Endodermal cell (in vitro differentiated cells): ENCODE results near the gene JAKMIP3. TPM values are rescaled to one million over a fixed set of nuclear protein-coding genes. Genes with fewer than 3 reads are reported as not detected.
A peak's percentile ranks its signal among the peaks of the same experiment; 100 is the strongest.

Experiments
- DNase-seq: peaks from one replicate; pipeline ENCODE4 v3.0.0-alpha.2; 2017
- H3K27ac ChIP-seq: 2 replicates; pipeline ENCODE4 v1.5.1; 2013; ENCODE audit warnings: mild to moderate bottlenecking, low read depth, low read length, moderate library complexity
- H3K27me3 ChIP-seq: 2 replicates; pipeline ENCODE4 v1.6.1; 2013; ENCODE audit warnings: mild to moderate bottlenecking, low read length, moderate library complexity; ENCODE audit not compliant: insufficient read depth, control insufficient read depth, poor library complexity, severe bottlenecking
- H3K36me3 ChIP-seq: 2 replicates; pipeline ENCODE4 v1.7.0; 2013; ENCODE audit warnings: mild to moderate bottlenecking, low read length, moderate library complexity; ENCODE audit not compliant: control insufficient read depth, insufficient read depth
- H3K4me1 ChIP-seq: one replicate; pipeline ENCODE4 v1.7.0; 2013; ENCODE audit warnings: low read length; ENCODE audit not compliant: control insufficient read depth, insufficient read depth
- H3K4me3 ChIP-seq: 2 replicates; pipeline ENCODE4 v1.5.1; 2013; ENCODE audit warnings: mild to moderate bottlenecking, low read length, moderate library complexity
- H3K9ac ChIP-seq: 2 replicates; pipeline ENCODE4 v1.6.1; 2013; ENCODE audit warnings: mild to moderate bottlenecking, low read length, moderate library complexity; ENCODE audit not compliant: poor library complexity, severe bottlenecking; ENCODE audit errors: extremely low read depth
- H3K9me3 ChIP-seq: 2 replicates; pipeline ENCODE4 v1.6.1; 2013; ENCODE audit warnings: mild to moderate bottlenecking, low read length, moderate library complexity; ENCODE audit not compliant: control insufficient read depth
- H3K27ac Mint-ChIP-seq: 2 replicates; pipeline ENCODE4 v1.8.0; 2020; ENCODE audit warnings: mixed read lengths
- H3K27me3 Mint-ChIP-seq: 2 replicates; pipeline ENCODE4 v1.8.0; 2021; ENCODE audit warnings: mild to moderate bottlenecking, mixed read lengths; ENCODE audit not compliant: insufficient read depth
- H3K36me3 Mint-ChIP-seq: 2 replicates; pipeline ENCODE4 v1.8.0; 2020; ENCODE audit warnings: low read depth, mixed read lengths
- H3K4me1 Mint-ChIP-seq: 2 replicates; pipeline ENCODE4 v1.8.0; 2020; ENCODE audit warnings: mixed read lengths
- H3K4me3 Mint-ChIP-seq: 2 replicates; pipeline ENCODE4 v1.8.0; 2020; ENCODE audit warnings: mild to moderate bottlenecking, moderate library complexity, mixed read lengths
- H3K9me3 Mint-ChIP-seq: 2 replicates; pipeline ENCODE4 v1.8.0; 2020; ENCODE audit warnings: mild to moderate bottlenecking, mixed read lengths
- WGBS, 2 experiments: methylation state at CpG; one replicate each; pipeline versions ENCODE4 v1.1.5 to v1.1.7; 2013; ENCODE audit warnings: missing lambda C conversion rate in 2 of 2, mixed read lengths in 1 of 2; ENCODE audit not compliant: insufficient coverage in 1 of 2, insufficient read length in 1 of 2; 5-methylcytosine and 5-hydroxymethylcytosine counted together
- total RNA-seq, 2 donors: library from RNA; stranded (reverse); fragmentation: NEBNext Ultra II Directional in 1 of 2; extraction: Animal tissue kit (Norgen Biotek cat#: 25700) in 1 of 2; gene quantifications; 2 replicates in 1 of 2; 3 replicates in 1 of 2; pipeline ENCODE4 v1.2.1, GENCODE V29; 2021
- TF ChIP-seq, protein P1 (sequence below): fragments of 200-600 bp; sonication (generic); conservative IDR thresholded peaks from 2 replicates; pipeline ENCODE4 v1.5.0; 2021; ENCODE audit warnings: antibody characterized with exemption, mild to moderate bottlenecking

The JAKMIP3 gene
- total RNA-seq, 2 donors from 2014 or later: 0.95 to 0.99 TPM

DNA sequence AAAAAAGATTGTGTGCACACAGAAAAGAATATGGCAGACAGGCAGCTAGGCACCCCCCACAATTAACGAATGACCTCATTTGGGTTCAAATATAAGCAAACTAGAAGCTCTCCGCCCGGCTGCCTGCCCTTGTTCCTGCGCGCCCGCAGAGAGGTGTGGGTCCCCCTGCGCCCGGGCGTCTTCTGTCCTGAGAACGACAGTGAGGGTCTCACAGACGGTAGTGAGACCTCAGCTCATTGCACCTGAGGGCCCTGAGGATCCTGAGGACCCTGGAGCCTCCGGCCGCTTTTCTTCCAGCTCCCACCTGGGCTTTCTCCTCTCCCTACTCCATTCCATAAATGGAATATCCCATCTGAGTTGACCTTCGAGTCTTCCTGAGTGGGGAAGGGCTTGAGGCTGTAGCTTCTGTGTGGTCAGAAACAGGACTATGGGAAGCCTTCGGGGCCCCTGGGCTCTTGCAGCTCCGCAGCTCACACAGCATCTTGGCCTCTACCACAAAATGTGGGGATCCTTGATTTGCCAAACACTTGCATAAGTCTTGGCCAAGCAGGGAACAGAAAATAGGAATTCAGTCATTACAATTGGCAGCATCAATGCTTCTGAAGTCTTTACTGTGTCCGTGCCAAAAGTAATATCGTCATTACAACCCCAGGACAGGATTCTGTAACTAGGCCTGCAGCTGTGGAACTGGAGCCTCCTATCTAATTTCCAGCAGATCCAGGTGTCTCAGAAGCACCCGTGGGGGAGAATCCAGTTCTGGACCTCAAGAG, 43.8 kb downstream of the JAKMIP3 start:
- Mint-ChIP-seq H3K9me3 (no peaks in the 10 kb centered on the region), H3K4me1 (peaks cover 27% of the 10 kb centered on the region), H3K27ac (no peak overlapping the region), H3K36me3 (no peaks in the 10 kb centered on the region), H3K4me3 (no peak overlapping the region), H3K27me3 (peaks cover 41% of the 10 kb centered on the region)
- TF ChIP-seq, protein P1, sequence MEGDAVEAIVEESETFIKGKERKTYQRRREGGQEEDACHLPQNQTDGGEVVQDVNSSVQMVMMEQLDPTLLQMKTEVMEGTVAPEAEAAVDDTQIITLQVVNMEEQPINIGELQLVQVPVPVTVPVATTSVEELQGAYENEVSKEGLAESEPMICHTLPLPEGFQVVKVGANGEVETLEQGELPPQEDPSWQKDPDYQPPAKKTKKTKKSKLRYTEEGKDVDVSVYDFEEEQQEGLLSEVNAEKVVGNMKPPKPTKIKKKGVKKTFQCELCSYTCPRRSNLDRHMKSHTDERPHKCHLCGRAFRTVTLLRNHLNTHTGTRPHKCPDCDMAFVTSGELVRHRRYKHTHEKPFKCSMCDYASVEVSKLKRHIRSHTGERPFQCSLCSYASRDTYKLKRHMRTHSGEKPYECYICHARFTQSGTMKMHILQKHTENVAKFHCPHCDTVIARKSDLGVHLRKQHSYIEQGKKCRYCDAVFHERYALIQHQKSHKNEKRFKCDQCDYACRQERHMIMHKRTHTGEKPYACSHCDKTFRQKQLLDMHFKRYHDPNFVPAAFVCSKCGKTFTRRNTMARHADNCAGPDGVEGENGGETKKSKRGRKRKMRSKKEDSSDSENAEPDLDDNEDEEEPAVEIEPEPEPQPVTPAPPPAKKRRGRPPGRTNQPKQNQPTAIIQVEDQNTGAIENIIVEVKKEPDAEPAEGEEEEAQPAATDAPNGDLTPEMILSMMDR: no peak
- Histone ChIP-seq H3K9ac (no peak overlapping the region), H3K4me1 (peaks cover 7% of the 10 kb centered on the region), H3K27me3 (no peaks in the 10 kb centered on the region), H3K9me3 (no peaks in the 10 kb centered on the region), H3K27ac (no peak overlapping the region), H3K36me3 (no peaks in the 10 kb centered on the region), H3K4me3 (no peak overlapping the region)
- DNase-seq: peak; percentile 28
- 92 to 95% methylated on average over 15 to 19 of the region's 19 CpGs for WGBS, 2 experiments

DNA sequence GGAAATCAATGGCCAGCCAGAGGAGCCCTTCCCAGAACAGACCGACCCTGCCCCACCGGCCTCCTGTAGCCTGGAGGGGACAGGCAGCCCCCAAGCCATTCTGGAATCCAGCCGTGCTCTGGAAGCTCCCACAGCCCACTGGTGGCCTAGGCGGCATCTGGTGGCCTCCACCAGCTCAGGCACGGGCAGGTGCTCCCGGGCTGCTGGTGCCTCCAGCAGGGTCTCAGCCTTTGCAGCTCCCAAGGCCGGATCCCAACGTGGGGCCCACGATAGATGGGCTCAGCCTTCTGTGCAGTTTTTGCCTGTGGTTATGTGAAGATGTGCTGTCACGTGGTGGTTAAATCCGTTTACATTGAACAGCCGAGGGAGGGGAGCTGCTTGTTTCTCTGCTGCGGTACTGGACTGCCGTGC, 44.4 kb downstream of the JAKMIP3 start:
- Histone ChIP-seq H3K36me3 (no peaks in the 10 kb centered on the region), H3K27me3 (no peaks in the 10 kb centered on the region), H3K9ac (no peak overlapping the region), H3K4me3 (no peak overlapping the region), H3K27ac (no peak overlapping the region), H3K9me3 (no peaks in the 10 kb centered on the region), H3K4me1 (peaks cover 7% of the 10 kb centered on the region)
- Mint-ChIP-seq H3K9me3 (no peaks in the 10 kb centered on the region), H3K4me1 (peaks cover 27% of the 10 kb centered on the region), H3K36me3 (no peaks in the 10 kb centered on the region), H3K27ac (no peak overlapping the region), H3K4me3 (no peak overlapping the region), H3K27me3 (peaks cover 40% of the 10 kb centered on the region)
- 92 to 93% methylated on average over 11 to 14 of the region's 14 CpGs for WGBS, 2 experiments
- TF ChIP-seq, protein P1: no peak
- peak; percentile 36 for DNase-seq

DNA sequence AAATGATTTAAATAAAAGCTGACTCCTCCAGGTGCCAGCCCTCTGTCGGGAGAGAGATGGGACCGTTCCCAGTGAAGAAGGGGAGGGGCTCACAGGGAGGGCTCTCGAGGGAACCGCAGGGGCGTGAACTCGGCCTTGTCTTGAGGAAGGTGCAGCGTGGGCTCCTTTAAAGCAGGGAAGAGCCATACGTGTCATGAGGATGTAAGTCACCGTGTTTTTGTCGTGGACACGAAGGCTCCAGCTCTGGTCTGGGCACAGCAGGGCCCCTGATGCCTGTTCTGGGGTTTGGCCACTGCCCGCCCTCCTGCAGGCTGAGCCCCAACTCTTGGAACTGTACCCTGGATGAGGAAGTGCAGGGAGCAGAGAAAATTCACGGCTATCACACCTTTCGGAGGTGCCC, 45.0 kb downstream of the JAKMIP3 start:
- no peaks in the 10 kb centered on the region for H3K27me3 ChIP-seq
- H3K36me3 ChIP-seq: no peaks in the 10 kb centered on the region
- Mint-ChIP-seq H3K4me3 (no peak overlapping the region), H3K4me1 (peaks cover 27% of the 10 kb centered on the region), H3K9me3 (no peaks in the 10 kb centered on the region), H3K27me3 (peaks cover 44% of the 10 kb centered on the region), H3K36me3 (no peaks in the 10 kb centered on the region), H3K27ac (no peak overlapping the region)
- H3K27ac ChIP-seq: no peak overlapping the region
- 84 to 90% methylated on average over 11 to 14 of the region's 14 CpGs for WGBS, 2 experiments
- TF ChIP-seq, protein P1: no peak
- no peak overlapping the region for H3K4me3 ChIP-seq
- peak; percentile 48 for DNase-seq
- no peak overlapping the region for H3K9ac ChIP-seq
- H3K4me1 ChIP-seq: peaks cover 7% of the 10 kb centered on the region
- no peaks in the 10 kb centered on the region for H3K9me3 ChIP-seq
